Measurements from ENCODE around the gene F13A1. TPM values are rescaled to one million over a fixed set of nuclear protein-coding genes. Genes with fewer than 3 reads are reported as not detected.

The F13A1 gene
- total RNA-seq, 2 donors from 2014 or later, result 15.3 to 49.4 TPM

DNA sequence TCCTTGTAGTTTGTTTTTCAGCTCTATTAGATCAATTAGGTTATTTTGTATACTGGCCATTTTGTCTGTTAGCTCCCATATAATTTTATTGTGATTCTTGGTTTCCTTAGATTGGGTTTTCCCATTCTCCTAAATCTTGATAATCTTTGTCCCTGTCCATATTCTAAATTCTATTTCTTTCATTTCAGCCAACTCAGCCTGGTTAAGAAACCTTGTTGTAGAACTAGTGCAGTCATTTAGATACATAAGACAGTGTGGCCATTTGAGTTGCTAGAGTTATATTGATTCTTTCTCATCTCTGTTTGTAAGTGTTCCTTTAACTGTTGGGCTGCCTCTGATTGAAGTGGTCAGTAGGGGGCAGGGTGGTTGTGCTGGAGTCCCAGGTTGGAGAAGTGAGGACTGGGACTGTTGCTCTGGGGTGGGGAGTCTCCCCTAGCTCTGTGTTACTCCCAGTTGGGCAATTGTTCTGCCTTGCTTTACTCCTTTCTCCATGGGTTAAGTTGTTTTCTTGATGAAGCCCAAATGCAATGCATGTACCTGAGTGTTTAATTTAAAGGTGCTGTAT is 214.9 kb downstream of the F13A1 start:
- DNase-seq, result no peak
- no peaks in the 10 kb centered on the region for H3K27me3 ChIP-seq
- H3K4me3 ChIP-seq, result no peak overlapping the region
- no peaks in the 10 kb centered on the region for H3K4me1 ChIP-seq
- no peaks in the 10 kb centered on the region for H3K9me3 ChIP-seq
- TF ChIP-seq, protein P1, sequence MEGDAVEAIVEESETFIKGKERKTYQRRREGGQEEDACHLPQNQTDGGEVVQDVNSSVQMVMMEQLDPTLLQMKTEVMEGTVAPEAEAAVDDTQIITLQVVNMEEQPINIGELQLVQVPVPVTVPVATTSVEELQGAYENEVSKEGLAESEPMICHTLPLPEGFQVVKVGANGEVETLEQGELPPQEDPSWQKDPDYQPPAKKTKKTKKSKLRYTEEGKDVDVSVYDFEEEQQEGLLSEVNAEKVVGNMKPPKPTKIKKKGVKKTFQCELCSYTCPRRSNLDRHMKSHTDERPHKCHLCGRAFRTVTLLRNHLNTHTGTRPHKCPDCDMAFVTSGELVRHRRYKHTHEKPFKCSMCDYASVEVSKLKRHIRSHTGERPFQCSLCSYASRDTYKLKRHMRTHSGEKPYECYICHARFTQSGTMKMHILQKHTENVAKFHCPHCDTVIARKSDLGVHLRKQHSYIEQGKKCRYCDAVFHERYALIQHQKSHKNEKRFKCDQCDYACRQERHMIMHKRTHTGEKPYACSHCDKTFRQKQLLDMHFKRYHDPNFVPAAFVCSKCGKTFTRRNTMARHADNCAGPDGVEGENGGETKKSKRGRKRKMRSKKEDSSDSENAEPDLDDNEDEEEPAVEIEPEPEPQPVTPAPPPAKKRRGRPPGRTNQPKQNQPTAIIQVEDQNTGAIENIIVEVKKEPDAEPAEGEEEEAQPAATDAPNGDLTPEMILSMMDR (IDR thresholded peaks at IDR 0.05), result peak; percentile 20
- intact Hi-C loops (cut with DNase I), result no loop called here
- H3K27ac ChIP-seq, result no peak overlapping the region
- no peaks in the 10 kb centered on the region for H3K36me3 ChIP-seq
- no peak overlapping the region for H3K9ac ChIP-seq (ENCODE audit: low read depth in 2 of 2, low read length in 2 of 2)

Small RNA genes lying within 50 kb of the gene (microRNA-seq; reads per million reads assigned to microRNA genes)
- gene MIR5683 (not detected), gene MIR7853 (not detected)
